Sigmoid colon (tissue), 4 donors: ENCODE data around the gene ATF7IP.
A peak's percentile ranks its signal among the peaks of the same experiment; 100 is the strongest.

Experiments
- POLR2A ChIP-seq, 2 donors: fragments of 450-650 bp; IDR thresholded peaks; one replicate each; pipeline ENCODE4 v1.6.1; 2016; ENCODE audit warnings: antibody characterized with exemption in 2 of 2, mild to moderate bottlenecking in 2 of 2, moderate library complexity in 2 of 2
- POLR2AphosphoS5 ChIP-seq, 4 donors: sonication (generic); formaldehyde crosslinking; IDR thresholded peaks; one replicate each; pipeline ENCODE4 v1.6.1; 2017; ENCODE audit warnings: antibody characterized with exemption in 4 of 4
- TF ChIP-seq, protein P1 (sequence below), 4 experiments: fragments of 450-650 bp in 3 of 4; fragments of 200-600 bp in 1 of 4; IDR thresholded peaks; one replicate each; pipeline ENCODE4 v1.5.1; 2016 to 2019; ENCODE audit warnings: antibody characterized with exemption in 4 of 4, mild to moderate bottlenecking in 3 of 4, moderate library complexity in 2 of 4

DNA sequence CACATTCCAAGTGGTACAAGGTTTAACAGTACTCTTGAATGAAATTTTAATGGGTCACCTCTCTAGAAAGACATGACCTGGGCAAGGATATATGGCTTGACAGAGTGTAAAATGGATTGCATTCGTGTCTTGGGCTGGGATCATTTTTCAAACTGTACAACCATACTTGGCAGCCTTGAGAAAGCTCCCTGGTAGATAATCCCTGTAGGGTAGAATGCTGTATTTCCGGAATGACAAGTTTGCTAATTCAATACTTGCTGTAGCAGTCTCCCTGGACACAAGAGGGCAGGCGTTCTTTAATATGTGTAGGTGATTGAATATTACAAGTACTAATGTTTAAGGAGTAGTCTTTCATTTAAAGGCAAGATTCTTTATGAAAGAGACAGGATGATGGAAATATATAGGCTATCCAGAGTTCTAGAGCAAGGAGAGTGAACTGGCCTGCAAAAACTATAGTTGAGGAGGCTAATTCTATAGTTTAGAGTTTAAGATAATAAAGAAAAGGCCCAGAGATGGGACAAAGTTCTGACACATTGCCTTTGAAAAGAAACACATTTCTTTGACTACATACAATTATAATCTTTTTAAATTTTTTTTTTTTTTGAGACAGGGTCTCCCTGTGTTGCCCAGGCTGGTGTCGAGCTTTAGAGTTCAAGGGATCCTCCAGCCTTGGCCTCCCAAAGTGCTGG lies 148.8 kb downstream of the ATF7IP start:
- TF ChIP-seq POLR2A (IDR thresholded peaks at IDR 0.05) (no peak), POLR2AphosphoS5 (IDR thresholded peaks at IDR 0.05) (no peak)
- TF ChIP-seq, protein P1, sequence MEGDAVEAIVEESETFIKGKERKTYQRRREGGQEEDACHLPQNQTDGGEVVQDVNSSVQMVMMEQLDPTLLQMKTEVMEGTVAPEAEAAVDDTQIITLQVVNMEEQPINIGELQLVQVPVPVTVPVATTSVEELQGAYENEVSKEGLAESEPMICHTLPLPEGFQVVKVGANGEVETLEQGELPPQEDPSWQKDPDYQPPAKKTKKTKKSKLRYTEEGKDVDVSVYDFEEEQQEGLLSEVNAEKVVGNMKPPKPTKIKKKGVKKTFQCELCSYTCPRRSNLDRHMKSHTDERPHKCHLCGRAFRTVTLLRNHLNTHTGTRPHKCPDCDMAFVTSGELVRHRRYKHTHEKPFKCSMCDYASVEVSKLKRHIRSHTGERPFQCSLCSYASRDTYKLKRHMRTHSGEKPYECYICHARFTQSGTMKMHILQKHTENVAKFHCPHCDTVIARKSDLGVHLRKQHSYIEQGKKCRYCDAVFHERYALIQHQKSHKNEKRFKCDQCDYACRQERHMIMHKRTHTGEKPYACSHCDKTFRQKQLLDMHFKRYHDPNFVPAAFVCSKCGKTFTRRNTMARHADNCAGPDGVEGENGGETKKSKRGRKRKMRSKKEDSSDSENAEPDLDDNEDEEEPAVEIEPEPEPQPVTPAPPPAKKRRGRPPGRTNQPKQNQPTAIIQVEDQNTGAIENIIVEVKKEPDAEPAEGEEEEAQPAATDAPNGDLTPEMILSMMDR (IDR thresholded peaks at IDR 0.05): peak in 2 of 4 experiments; percentile 16 to 32
